ENCODE results near the gene OPALIN. TPM values are rescaled to one million over a fixed set of nuclear protein-coding genes. Genes with fewer than 3 reads are reported as not detected.

OPALIN gene
- total and polyA plus RNA-seq, 9 of the 15 experiments (the other 6 are each of a cell fraction or from before 2014, with no cell fraction given), result not detected

GRCh38 chr10:96352027-96352426 lies 6.8 kb downstream of the OPALIN start:
- no peaks in the 10 kb centered on the region for H3K9me3 ChIP-seq (replicated peaks; ENCODE audit: control insufficient read depth, insufficient read depth, low read depth, low read length)
- no peaks in the 10 kb centered on the region for H3K79me2 ChIP-seq (ENCODE audit: control insufficient read depth, insufficient read depth, low read length)
- no peaks in the 10 kb centered on the region for H3K4me1 ChIP-seq (replicated peaks in 1 of 2; ENCODE audit: control insufficient read depth in 2 of 2, insufficient read depth in 2 of 2, low read length in 2 of 2)
- intact Hi-C loops (cut with micrococcal nuclease) (no loop called here), in situ Hi-C loops (cut with MboI) (no loop called here)
- no peak overlapping the region for H3K9ac ChIP-seq (ENCODE audit: insufficient read depth in 1 of 2, low read depth in 2 of 2, low read length in 2 of 2)
- ATAC-seq (no peak), DNase-seq (ENCODE audit: extremely low read depth in 1 of 4, low spot score in 3 of 4) (no peak), FAIRE-seq (no peak)
- no peak overlapping the region for H3K27ac ChIP-seq (ENCODE audit: extremely low read depth, low read depth, low read length)
- H3K9me1 ChIP-seq (ENCODE audit: control insufficient read depth, insufficient read depth, low read length), result no peaks in the 10 kb centered on the region
- POLR2A ChIA-PET, result no interaction called here
- H3K4me2 ChIP-seq (ENCODE audit: insufficient read depth, low read length), result no peak overlapping the region
- H4K20me1 ChIP-seq (replicated peaks; ENCODE audit: control insufficient read depth, insufficient read depth, low read length), result no peaks in the 10 kb centered on the region; the same call in 1 of the 2 replicates
- CTCF ChIA-PET (ENCODE audit: low intra/inter-chr PET ratio), result no interaction called here
- peaks cover 0 to 11% of the 10 kb centered on the region in 2 experiments; a peak in 2 of 5 replicates for H3K27me3 ChIP-seq (ENCODE audit: control insufficient read depth in 2 of 2, insufficient read depth in 2 of 2, low read length in 2 of 2)
- no peak overlapping the region for H3K4me3 ChIP-seq
- TF ChIP-seq ZFP30 (CRISPR knock-in tag; IDR thresholded peaks at IDR 0.05; ENCODE audit: borderline replicate concordance) (no peak), SMARCA4 (IDR thresholded peaks at IDR 0.05) (no peak), U2AF1 (optimal IDR thresholded peaks at IDR 0.05; ENCODE audit: low read depth, low read length) (no peak), HLTF (IDR thresholded peaks at IDR 0.05) (no peak), DNMT1 (IDR thresholded peaks at IDR 0.05) (no peak), CBFA2T2 (conservative IDR thresholded peaks at IDR 0.05) (no peak), ARHGAP35 (IDR thresholded peaks at IDR 0.05; ENCODE audit: partially characterized antibody) (no peak), LCOR (CRISPR knock-in tag; IDR thresholded peaks at IDR 0.05) (no peak), CBX8 (IDR thresholded peaks at IDR 0.05; ENCODE audit: borderline replicate concordance, extremely low read depth, low read depth, low read length, poor library complexity, severe bottlenecking) (no peak), ZNF12 (CRISPR knock-in tag; IDR thresholded peaks at IDR 0.05) (no peak), ZNF76 (CRISPR knock-in tag; IDR thresholded peaks at IDR 0.05; ENCODE audit: borderline replicate concordance) (no peak), MED1 (CRISPR knock-in tag; IDR thresholded peaks at IDR 0.05; ENCODE audit: borderline replicate concordance) (no peak), ZNF184 (CRISPR knock-in tag; IDR thresholded peaks at IDR 0.05) (no peak), ATF6 (CRISPR knock-in tag; IDR thresholded peaks at IDR 0.05) (no peak), ZNF277 (CRISPR knock-in tag; IDR thresholded peaks at IDR 0.05; ENCODE audit: borderline replicate concordance) (no peak)
- TF ChIP-seq, protein P1, sequence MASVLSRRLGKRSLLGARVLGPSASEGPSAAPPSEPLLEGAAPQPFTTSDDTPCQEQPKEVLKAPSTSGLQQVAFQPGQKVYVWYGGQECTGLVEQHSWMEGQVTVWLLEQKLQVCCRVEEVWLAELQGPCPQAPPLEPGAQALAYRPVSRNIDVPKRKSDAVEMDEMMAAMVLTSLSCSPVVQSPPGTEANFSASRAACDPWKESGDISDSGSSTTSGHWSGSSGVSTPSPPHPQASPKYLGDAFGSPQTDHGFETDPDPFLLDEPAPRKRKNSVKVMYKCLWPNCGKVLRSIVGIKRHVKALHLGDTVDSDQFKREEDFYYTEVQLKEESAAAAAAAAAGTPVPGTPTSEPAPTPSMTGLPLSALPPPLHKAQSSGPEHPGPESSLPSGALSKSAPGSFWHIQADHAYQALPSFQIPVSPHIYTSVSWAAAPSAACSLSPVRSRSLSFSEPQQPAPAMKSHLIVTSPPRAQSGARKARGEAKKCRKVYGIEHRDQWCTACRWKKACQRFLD (CRISPR knock-in tag; IDR thresholded peaks at IDR 0.05), result no peak
- no peak overlapping the region for H2AFZ ChIP-seq (ENCODE audit: low read depth, low read length)
- no peaks in the 10 kb centered on the region for H3K36me3 ChIP-seq (ENCODE audit: control insufficient read depth, insufficient read depth, low read length)
- no TSS peak for BruUV-seq (replicated peaks)

Measured in K562 (cell line).